A549 treated with Hydrocortisone at 1 μM for 4 hours (cell line): ENCODE data around the gene BAIAP3. TPM values are rescaled to one million over a fixed set of nuclear protein-coding genes. Genes with fewer than 3 reads are reported as not detected.

Experiments
- total RNA-seq: library from RNA; stranded (reverse); fragments of 200-300 nt; extraction: Qiagen RNA extraction; gene quantifications from 5 replicates; pipeline ENCODE4 v1.2.3, GENCODE V29; 2022

BAIAP3 gene
- total RNA-seq: 0.64 to 1.6 TPM (median 0.93 TPM) in 5 replicates

DNA sequence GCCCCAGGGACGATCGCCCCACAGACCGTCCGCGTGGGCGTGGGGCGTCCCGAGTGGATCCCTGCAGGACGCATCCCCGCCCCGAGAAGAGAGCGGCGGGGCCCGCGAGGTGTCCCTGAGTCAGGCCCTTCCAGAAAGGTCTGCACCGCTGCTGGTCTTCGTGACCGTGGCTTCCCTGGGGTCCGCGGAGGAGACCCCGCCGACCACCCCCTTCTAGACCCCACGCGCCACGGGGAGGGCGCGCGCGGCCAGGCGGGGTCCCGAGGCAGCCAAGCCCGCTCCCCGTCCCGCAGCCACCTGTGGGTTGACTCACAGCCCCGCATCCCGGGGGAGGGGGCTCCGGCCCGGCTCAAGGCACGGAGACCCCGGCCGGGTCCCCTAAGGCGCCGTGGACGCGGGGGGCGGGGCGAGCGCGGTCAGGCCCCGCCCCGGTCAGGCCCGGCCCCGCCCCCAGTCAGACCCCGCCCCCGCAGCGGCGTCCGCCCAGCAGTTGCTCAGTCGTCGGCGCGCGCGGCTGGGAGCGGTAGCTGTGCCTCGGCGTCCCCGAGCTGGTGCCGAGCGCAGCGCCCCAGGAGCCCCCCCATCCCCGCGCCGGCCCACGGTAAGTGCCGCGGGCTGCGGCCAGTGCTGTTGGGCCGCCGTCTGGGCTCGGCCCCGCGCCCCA lies at the start of gene BAIAP3:
TSS of gene BAIAP3 (plus strand) at position 497 of the 664 bp plus-strand sequence. CDS start 4,905 bp downstream, outside the sequence.

DNA sequence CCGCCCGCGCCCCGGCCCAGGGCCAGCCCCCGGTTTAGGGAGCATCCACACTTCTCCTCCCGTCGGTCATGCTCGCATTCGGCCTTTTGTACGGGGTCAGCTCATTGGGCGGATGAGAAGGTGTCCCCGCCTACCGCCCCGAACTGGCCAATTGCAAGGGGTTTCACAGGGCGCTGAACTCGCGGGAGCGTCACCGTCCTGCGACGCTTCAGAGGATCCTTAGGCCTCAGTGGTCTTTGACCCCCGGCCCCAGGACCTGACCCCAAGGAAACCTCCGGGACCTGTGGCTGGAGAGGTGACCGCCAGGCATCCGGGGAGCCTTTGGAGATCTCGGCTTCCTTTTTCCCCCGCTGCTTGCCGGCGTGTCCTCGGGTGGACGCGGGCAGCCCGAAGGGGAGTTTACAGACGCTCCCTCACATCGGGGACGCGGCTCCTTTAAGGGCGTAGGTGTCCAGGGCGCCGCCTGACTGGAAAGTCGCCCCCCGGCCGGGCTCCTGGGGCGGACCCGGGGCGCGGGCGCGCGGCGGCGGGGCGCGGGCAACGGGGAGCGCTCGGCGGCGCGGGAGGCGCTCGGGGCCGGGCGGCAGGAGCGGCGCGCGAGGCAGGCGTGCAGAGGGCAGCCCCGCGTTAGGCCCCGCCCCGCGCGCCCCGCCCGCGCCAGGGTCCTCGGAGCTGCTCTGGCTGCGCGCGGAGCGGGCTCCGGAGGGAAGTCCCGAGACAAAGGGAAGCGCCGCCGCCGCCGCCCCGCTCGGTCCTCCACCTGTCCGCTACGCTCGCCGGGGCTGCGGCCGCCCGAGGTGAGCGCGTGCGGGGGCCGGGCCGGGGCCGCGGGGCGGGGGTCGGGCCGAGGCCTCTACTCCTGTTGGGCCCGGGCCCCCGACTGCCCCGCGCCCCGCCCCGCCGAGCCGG lies 24.2 kb upstream of the BAIAP3 start, which contains the start of gene UBE2I:
TSS of gene UBE2I (plus strand) at position 660 of the 909 bp plus-strand sequence. CDS start 4,395 bp downstream, outside the sequence.

DNA sequence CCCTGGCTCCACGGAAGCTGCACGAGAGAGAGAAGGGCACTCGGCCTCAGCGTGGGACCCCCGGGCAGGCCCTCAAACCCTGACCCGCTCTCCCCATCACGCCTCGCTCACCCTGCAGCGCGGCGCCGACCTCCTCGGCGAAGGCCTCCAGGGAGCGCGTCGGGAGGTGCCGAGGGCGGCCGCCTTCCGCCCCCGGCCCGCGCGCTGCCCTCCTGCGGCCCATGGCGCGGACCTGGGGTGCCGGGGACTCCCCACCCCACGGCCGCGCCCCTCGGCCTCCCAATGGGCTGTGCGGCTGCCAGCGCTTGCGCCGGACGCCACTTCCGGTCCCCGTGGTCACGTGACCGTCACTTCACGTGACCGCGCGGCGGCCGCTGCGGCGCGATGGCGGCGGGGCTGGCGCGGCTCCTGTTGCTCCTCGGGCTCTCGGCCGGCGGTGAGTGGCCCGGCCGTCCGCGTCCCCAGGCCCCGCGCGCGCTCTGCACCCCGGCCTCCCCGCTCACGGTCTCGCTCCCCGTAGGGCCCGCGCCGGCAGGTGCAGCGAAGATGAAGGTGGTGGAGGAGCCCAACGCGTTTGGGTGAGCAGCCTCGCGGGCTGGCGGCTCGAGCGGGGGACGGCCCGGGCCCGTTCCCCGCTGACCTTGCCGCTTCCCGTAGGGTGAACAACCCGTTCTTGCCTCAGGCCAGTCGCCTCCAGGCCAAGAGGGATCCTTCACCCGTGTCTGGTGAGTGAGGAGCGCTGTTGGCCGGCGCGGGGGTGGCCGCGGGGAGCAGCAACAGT lies 18.3 kb downstream of the BAIAP3 start, which contains the start of the genes GNPTG and TSR3:
TSS of gene GNPTG (plus strand) at position 350 of the 781 bp plus-strand sequence. CDS start at position 385, 35 bp downstream.
TSS of gene TSR3 (minus strand) at position 297 of the 781 bp plus-strand sequence. CDS start at position 223, 74 bp downstream.

Other genes starting within 250 kb of the BAIAP3 start
- gene C1QTNF8, start 237.4 kb upstream of the BAIAP3 start, total RNA-seq: 0.08 TPM in 1 of 5 replicates, not detected in the others
- gene CACNA1H, start 180.5 kb upstream of the BAIAP3 start, total RNA-seq: 13.0 to 17.0 TPM (median 15.9 TPM) in 5 replicates
- gene TPSG1, start 108.4 kb upstream of the BAIAP3 start, total RNA-seq: 0.10 to 0.13 TPM in 2 of 5 replicates, not detected in the others
- not detected in 5 replicates for gene TPSB2, start 103.5 kb upstream of the BAIAP3 start, total RNA-seq
- gene TPSAB1, start 92.9 kb upstream of the BAIAP3 start, total RNA-seq: 0.28 TPM in 1 of 5 replicates, not detected in the others
- not detected in 5 replicates for gene TPSD1, start 77.6 kb upstream of the BAIAP3 start, total RNA-seq
- 139 to 194 TPM (median 157 TPM) in 5 replicates for gene UBE2I, start 24.0 kb upstream of the BAIAP3 start, total RNA-seq
- 61.7 to 98.0 TPM (median 90.5 TPM) in 5 replicates for gene TSR3, start 18.2 kb downstream of the BAIAP3 start, total RNA-seq
- 28.2 to 37.3 TPM (median 36.1 TPM) in 5 replicates for gene GNPTG, start 18.3 kb downstream of the BAIAP3 start, total RNA-seq
- gene UNKL, start 81.1 kb downstream of the BAIAP3 start, total RNA-seq: 25.0 to 26.5 TPM (median 25.6 TPM) in 5 replicates
- gene UQCC4, start 87.1 kb downstream of the BAIAP3 start, total RNA-seq: 32.1 to 38.6 TPM (median 36.5 TPM) in 5 replicates
- gene PERCC1, start 97.4 kb downstream of the BAIAP3 start, total RNA-seq: not detected in 5 replicates
- gene CCDC154, start 110.9 kb downstream of the BAIAP3 start, total RNA-seq: 0.06 to 0.33 TPM (median 0.27 TPM) in 5 replicates
- gene CLCN7, start 141.4 kb downstream of the BAIAP3 start, total RNA-seq: 65.8 to 70.2 TPM (median 68.1 TPM) in 5 replicates
- not detected in 5 replicates for gene PTX4, start 155.3 kb downstream of the BAIAP3 start, total RNA-seq
- gene TELO2, start 159.7 kb downstream of the BAIAP3 start, total RNA-seq: 33.6 to 38.1 TPM (median 35.9 TPM) in 5 replicates
- 0.07 to 0.23 TPM (median 0.12 TPM) in 3 of 5 replicates, not detected in the others for gene TMEM204, start 200.0 kb downstream of the BAIAP3 start, total RNA-seq